Body of pancreas (tissue), 4 donors: ENCODE measurements around the gene DNAH10. TPM values are rescaled to one million over a fixed set of nuclear protein-coding genes. Genes with fewer than 3 reads are reported as not detected.

Experiments
- ATAC-seq: fragments of 150-250 bp; one replicate; pipeline ENCODE4 v1.9.1; 2016
- DNase-seq, 4 donors: peaks; one replicate each; pipeline ENCODE4 v3.0.0-alpha.2; 2019
- H3K27ac ChIP-seq, 4 donors: fragments of 200-600 bp; sonication (generic); 1 replicate in 3 of 4; 2 replicates in 1 of 4; pipeline versions ENCODE4 v1.5.1 to v1.6.1; 2016 to 2019; ENCODE audit warnings: mild to moderate bottlenecking in 1 of 4, mixed read lengths in 1 of 4, moderate library complexity in 1 of 4
- H3K27me3 ChIP-seq, 2 donors: fragments of 200-600 bp; sonication (generic); one replicate each; pipeline ENCODE4 v1.6.0; 2016; ENCODE audit warnings: mild to moderate bottlenecking in 1 of 2
- H3K36me3 ChIP-seq, 2 donors: fragments of 200-600 bp; sonication (generic); replicated peaks in 1 of 2; 2 replicates each; pipeline ENCODE4 v1.5.1; 2016; ENCODE audit warnings: low read depth in 2 of 2; ENCODE audit not compliant: insufficient read depth in 1 of 2
- H3K4me1 ChIP-seq: fragments of 200-600 bp; sonication (generic); one replicate; pipeline ENCODE4 v1.6.0; 2016
- H3K4me3 ChIP-seq, 2 donors: fragments of 200-600 bp; sonication (generic); 1 replicate in 1 of 2; 2 replicates in 1 of 2; pipeline ENCODE4 v1.5.1; 2016 to 2019
- H3K9me3 ChIP-seq, 3 donors: fragments of 200-600 bp; sonication (generic); 1 replicate in 2 of 3; 2 replicates in 1 of 3; pipeline ENCODE4 v1.5.1; 2016
- POLR2A ChIP-seq, 3 donors: fragments of 450-650 bp; IDR thresholded peaks; one replicate each; pipeline ENCODE4 v1.6.1; 2016; ENCODE audit warnings: antibody characterized with exemption in 3 of 3, mild to moderate bottlenecking in 2 of 3
- WGBS, 2 donors: methylation state at CpG; one replicate each; pipeline ENCODE4 v1.1.5; 2017; 5-methylcytosine and 5-hydroxymethylcytosine counted together
- intact Hi-C: fragments of 100-400 bp; cut with DNase I; formaldehyde crosslinking; loops from one replicate; pipeline ENCODE4 v1.15.1; 2023
- total RNA-seq, 2 donors: library from RNA; depleted of rRNA; stranded (reverse); fragments of >200 nt; gene quantifications; one replicate each; pipeline ENCODE4 v1.1.0, GENCODE V29; 2016
- TF ChIP-seq, protein P1 (sequence below), 7 experiments: fragments of 450-650 bp in 4 of 7; fragments of 200-600 bp in 3 of 7; sonication (generic) in 3 of 7; IDR thresholded peaks; one replicate each; pipeline ENCODE4 v1.5.1; 2016 to 2019; ENCODE audit warnings: antibody characterized with exemption in 7 of 7

DNAH10 gene
- total RNA-seq, 2 donors from 2014 or later: 0.26 TPM; not detected in 1

DNA sequence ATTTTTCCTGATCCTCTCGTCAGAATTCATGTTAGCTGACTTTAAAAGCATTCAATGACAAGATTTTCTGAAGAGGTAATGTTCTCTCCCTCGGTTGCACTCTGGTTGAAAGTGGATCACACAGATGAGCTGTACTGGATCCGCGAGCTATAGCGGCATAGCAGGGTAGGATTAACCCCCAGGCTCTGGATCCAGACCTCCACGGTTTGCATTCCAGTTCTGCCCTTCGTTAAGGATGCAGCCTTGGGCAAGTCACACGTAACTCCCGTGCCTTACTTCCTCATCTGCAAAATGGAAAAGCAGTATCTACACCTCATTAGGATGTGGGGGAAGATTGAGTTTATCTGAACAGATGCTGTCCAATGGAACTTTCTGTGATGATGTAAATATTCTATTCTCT is 196.8 kb downstream of the DNAH10 start:
- no peak for DNase-seq
- H3K4me1 ChIP-seq: no peaks in the 10 kb centered on the region
- 86 to 92% methylated on average over 9 of the region's 9 CpGs for WGBS, 2 donors
- H3K27me3 ChIP-seq: no peaks in the 10 kb centered on the region
- no peak overlapping the region for H3K27ac ChIP-seq
- H3K36me3 ChIP-seq: no peaks in the 10 kb centered on the region
- no peak for ATAC-seq
- intact Hi-C loops: no loop called here
- no peak overlapping the region for H3K4me3 ChIP-seq
- TF ChIP-seq, protein P1, sequence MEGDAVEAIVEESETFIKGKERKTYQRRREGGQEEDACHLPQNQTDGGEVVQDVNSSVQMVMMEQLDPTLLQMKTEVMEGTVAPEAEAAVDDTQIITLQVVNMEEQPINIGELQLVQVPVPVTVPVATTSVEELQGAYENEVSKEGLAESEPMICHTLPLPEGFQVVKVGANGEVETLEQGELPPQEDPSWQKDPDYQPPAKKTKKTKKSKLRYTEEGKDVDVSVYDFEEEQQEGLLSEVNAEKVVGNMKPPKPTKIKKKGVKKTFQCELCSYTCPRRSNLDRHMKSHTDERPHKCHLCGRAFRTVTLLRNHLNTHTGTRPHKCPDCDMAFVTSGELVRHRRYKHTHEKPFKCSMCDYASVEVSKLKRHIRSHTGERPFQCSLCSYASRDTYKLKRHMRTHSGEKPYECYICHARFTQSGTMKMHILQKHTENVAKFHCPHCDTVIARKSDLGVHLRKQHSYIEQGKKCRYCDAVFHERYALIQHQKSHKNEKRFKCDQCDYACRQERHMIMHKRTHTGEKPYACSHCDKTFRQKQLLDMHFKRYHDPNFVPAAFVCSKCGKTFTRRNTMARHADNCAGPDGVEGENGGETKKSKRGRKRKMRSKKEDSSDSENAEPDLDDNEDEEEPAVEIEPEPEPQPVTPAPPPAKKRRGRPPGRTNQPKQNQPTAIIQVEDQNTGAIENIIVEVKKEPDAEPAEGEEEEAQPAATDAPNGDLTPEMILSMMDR (IDR thresholded peaks at IDR 0.05): no peak
- TF ChIP-seq POLR2A (IDR thresholded peaks at IDR 0.05): no peak
- H3K9me3 ChIP-seq: no peaks in the 10 kb centered on the region

GRCh38 chr12:123960029-123960735 is 198.1 kb downstream of the DNAH10 start:
- Histone ChIP-seq H3K9me3 (no peaks in the 10 kb centered on the region), H3K4me3 (no peak overlapping the region), H3K27ac (no peak overlapping the region), H3K27me3 (no peaks in the 10 kb centered on the region), H3K4me1 (no peaks in the 10 kb centered on the region), H3K36me3 (no peaks in the 10 kb centered on the region)
- TF ChIP-seq, protein P1 (IDR thresholded peaks at IDR 0.05): no peak
- no peak for TF ChIP-seq POLR2A (IDR thresholded peaks at IDR 0.05)
- ATAC-seq (no peak), DNase-seq (no peak)
- intact Hi-C loops: no loop called here
- WGBS, 2 donors: 86 to 87% methylated on average over 9 of the region's 9 CpGs

- DNase-seq: no peak
- H3K4me1 ChIP-seq: no peaks in the 10 kb centered on the region
- no peak overlapping the region for H3K4me3 ChIP-seq
- H3K27ac ChIP-seq: no peak overlapping the region
- intact Hi-C loops: no loop called here
- ATAC-seq: no peak
- H3K27me3 ChIP-seq: no peaks in the 10 kb centered on the region
- 76 to 83% methylated on average over 4 of the region's 4 CpGs for WGBS, 2 donors
- H3K36me3 ChIP-seq: no peaks in the 10 kb centered on the region
- H3K9me3 ChIP-seq: no peaks in the 10 kb centered on the region
- TF ChIP-seq, protein P1 (IDR thresholded peaks at IDR 0.05): no peak
- no peak for TF ChIP-seq POLR2A (IDR thresholded peaks at IDR 0.05)
Measured at GRCh38 chr12:123960856-123961255, 198.8 kb downstream of the DNAH10 start.

DNA sequence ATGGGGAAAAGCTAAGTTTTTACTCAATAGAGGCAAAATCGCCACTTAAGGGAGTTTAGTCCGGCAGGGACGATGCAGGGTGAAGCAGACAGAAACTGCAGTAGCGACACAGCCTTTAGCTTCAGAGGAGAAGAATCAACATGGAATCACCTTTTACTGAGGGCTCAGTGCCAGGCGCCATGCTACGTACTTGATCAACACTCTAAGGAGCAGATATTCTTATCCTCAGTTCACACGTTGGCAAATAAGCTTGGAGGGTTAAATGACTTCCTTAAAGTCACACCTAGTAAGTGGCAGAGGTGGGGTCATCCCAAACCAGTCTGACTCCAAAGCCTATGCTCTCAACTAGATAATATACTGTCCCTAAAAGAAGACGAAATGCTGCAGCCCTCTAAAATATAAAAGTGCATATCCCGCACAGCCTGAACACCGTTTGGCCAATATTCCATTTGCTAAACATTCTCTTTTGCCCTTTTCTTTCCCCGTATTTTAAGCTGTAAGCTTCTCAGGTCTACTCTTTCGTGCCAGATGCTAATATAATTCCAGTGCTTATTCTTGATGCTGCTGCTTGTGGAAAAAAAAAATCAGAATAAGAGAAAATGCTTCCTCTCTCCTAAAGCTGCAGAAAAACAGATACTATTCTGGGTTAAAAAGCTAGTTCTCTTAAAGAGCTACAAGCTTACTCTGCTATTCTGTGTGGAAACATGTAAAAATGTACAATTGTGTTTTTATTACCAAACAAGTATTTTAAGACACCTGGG is 199.7 kb downstream of the DNAH10 start:
- Histone ChIP-seq H3K27ac (no peak overlapping the region), H3K4me1 (no peaks in the 10 kb centered on the region), H3K36me3 (no peaks in the 10 kb centered on the region), H3K4me3 (no peak overlapping the region), H3K27me3 (no peaks in the 10 kb centered on the region), H3K9me3 (no peaks in the 10 kb centered on the region)
- TF ChIP-seq, protein P1 (IDR thresholded peaks at IDR 0.05): no peak
- TF ChIP-seq POLR2A (IDR thresholded peaks at IDR 0.05): no peak
- DNase-seq: peak in 1 of 4 donors; percentile 32
- no peak for ATAC-seq
- 76 to 80% methylated on average over 12 of the region's 12 CpGs for WGBS, 2 donors
- intact Hi-C loops: no loop called here
